NCI-H69 (cell line): ENCODE measurements around the gene TOX2.
A peak's percentile ranks its signal among the peaks of the same experiment; 100 is the strongest.

Experiments used
- DNase-seq: peaks from one replicate; lab custom pipeline; 2025; lab: John Stamatoyannopoulos, UW

Gene TOX2

DNA sequence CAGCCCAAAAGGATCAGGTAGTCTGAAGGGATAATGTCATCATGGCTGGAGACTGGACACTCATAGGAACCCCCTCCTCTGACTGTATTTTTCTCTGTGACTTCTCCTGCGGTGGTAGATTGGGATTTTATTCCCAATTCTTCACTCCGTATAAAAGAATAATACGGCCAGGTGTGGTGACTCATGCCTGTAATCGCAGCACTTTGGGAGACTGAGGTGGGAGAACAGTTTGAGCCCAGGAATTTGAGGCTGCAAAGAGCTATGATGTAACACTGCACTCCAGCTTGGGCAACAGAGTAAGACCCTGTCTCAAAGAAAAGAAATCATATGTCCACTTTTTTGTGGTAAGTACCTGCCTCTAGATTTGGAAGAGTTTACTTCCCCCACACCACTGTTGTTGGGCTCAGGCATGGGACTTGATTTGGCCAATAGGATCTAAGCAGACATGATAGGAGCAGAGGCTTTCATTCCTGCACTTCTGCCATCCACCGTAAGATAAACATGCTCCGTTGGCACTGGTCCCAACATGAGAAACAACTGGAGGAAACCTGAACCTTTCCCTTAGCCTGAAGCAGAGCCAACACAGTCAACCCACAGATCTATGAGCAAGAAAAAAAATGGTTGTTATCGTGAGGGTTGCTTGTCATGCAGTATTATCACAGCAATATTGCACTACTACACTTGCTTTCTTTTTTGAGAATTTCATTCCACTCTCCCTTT is 190.3 kb downstream of the TOX2 start:
- DNase-seq: peak; percentile 4

DNA sequence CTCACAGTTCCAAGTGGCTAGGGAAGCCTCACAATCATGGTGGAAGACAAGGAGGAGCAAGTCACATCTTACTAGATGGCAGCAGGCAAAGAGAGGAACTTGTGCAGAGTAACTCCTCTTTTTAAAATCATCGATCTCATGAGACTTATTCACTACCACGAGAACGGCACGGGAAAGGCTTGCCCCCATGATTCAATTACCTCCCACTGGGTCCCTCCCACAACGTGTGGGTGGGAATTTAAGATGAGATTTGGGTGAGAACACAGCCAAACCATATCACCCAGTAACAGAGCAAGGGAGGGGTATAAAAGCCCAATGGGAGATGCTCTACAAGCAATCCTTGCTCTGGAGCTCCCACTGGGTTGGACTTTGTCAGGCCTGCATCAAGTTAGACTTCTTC is 192.0 kb downstream of the TOX2 start:
- DNase-seq: no peak

DNA sequence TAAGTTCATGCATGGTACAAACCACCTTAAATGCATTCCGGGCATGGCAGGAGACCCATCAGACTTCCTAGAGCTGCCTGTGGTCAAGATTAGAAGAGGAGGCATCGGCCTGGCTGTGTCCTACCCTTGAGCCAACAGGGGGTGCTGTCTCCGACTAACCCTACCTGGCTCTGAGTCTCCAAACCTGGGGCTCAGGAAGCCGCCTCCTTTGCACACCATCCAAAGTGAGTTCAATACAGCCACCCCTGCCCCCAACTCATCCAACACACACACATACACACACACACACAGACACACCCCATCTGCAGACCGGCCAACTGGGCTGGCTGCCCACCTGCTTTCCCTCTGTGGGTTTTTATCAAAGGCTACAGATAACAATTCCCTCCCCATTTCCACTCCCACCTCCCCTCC is 195.3 kb downstream of the TOX2 start:
- no peak for DNase-seq

DNA sequence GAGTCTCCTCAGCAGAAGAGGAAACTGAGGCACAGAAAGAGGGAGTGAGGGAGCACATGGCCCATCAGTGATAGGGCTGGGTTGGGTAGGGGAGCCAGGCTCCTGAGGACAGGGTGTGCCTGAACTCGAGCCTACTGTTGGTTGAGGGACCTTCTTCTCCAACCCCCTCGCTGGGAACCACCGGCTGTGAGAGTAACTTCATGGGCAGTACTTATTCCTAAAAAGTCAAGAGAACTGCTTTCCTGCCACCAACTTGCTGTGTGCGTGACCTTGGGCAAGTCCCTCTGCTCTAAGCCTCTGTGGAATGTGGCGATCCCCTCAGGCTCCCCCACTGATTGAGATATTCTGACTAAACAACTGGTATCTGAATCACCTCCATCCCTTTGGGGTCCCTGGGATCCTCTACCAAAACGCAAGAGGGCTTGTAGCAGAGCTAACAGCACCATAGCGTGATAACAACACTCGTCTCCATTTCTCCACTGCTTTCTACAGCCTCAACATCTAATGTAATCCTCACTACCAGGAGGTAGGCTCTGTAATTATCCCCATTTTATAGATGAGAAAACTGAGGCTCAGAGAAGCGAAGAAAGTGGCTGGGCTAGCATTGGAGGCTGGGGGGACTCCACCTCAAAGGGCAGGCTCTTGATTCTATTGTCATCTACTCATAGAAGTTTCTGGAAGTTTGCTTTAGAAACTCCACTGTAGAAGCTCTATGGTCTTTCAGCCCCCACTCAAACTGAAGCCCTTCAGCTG is 196.3 kb downstream of the TOX2 start:
- no peak for DNase-seq

DNA sequence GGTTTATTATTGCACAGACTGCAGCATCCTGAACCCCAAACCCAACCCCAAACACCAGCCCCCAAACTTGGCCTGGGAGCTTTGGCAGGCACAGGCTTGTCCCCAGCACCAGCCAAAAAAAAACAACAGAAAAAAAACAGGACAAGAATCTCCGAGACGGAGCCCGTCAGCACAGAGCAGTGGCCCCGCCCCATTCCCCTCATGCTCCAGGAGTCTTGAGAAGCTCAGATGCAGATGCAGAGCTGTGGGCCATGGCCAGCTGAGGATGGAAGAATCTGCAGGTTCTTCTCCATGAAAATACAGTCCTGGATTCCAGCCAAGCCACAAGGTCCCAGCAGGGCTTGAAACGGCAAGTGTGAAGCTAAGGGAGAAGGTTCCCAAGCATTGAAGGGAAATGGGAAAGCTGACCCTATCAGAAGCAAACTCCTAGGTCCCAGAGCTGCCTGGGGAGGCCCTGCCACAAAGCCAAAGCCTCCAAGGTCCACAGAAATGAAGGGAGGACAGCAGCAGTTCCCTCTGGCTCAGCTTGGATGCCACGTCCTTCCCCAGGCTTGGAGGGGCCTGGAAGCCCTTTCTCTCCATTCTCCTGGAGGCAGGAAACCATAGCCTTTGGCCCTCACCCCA is 197.2 kb downstream of the TOX2 start:
- DNase-seq: no peak

DNA sequence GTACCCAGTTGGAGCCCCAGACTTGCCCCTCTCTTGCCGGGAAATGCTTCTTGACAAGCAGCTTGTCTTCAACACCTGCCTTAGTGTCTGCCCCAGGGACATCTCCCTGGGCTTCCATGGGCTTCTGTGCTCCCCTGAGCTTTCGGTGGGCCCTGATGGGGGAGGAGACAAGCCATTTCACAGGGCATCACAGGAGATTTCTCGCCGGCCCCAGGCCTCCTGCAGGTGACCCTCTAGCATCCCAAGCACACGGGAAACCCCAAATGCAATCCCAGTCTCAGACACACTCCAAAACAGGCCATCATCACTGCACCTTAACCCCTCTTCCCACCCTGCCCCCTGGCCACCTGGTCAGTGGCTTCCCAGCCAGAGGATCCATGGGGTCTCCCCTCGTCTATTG is 197.8 kb downstream of the TOX2 start:
- DNase-seq: no peak

DNA sequence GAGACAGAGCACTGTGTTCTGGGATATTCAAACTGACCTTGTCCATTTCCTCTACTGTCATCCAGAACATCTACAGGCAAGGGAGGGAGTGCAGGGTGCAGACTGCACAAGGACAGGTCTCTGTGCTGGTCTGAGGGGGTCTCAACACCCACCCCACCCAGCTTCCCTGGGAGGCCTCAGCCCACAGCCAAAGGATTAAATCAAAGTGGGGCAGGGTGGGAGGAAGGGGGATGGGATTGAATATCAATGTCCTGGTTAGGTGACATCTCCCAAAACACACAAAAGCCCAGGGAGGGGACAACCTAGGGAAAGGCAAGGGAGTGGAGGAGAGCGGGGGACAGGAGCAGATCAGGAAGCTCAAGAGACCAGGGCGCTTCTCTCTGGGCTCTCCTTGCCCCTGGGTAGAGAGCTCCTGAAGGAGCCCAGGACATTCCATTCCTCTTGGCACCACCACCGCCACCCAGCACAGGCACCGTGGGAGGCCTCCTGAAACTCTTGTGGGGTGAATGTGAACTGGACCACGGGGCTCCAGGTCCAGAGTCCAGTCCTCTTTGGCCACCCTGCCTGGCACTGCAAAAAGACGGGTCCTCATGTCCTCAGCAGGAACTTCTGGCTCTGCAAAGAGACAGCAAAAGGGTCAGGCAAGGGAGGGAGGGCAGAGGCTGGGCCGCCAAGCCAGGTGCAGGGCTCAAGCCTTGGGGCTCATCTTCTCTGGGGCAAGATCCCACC is 198.4 kb downstream of the TOX2 start:
- no peak for DNase-seq

DNA sequence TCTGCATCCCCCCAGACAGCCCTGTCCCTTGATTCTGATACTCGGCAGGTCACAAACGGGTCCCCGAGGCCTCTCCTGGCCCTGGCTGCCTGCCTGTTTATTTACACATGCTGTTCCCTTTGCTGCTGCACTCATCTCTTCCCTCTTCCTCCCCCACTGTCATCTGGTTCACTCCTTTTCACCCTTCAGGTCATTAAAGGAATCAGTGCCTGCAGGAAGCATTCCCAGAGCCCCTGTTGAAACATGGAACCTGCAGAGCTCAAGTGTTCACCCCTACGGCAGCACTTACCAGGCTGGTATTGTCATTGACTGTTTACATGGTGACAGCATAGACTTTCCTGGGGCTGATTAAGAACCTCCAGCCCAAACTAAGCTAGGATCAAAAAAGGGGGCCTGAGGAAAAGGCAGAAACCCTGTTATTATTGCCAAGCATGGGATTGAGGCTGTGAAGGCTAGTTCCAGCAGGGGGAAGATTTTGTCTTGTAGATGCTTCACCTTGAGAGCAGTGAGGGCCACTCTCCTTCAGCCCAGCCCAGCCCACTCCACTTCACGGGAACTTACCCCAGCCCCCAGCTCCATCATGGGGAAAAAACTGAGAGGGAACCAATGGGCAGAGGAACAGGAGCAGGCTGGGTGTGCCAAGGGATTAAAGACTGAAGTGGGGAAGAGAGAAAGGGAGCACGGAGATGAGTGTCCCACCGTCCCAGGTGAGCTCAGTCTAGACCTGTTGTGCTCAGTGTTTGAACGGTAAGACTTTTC is 199.1 kb downstream of the TOX2 start:
- peak; percentile 2 for DNase-seq

DNA sequence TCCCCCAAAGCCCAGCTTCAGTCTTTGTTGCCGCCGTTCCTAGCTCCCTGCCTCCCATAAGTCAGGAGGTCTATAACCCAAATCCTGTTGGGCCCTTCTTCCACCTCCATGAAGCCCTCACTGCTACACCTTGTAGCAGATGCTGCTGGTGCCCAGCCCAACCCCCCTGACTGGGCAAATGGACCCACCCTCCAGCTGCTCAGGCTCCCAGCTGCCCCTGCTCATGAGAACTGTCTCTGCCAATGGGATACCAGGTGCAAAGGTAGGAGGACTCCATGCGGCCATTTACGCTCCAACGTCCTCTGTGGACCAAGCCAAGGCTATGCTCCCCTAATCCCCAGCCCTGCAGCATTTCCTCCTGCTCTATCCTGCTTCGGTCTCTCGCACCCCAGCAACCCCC is 200.5 kb downstream of the TOX2 start:
- no peak for DNase-seq

DNA sequence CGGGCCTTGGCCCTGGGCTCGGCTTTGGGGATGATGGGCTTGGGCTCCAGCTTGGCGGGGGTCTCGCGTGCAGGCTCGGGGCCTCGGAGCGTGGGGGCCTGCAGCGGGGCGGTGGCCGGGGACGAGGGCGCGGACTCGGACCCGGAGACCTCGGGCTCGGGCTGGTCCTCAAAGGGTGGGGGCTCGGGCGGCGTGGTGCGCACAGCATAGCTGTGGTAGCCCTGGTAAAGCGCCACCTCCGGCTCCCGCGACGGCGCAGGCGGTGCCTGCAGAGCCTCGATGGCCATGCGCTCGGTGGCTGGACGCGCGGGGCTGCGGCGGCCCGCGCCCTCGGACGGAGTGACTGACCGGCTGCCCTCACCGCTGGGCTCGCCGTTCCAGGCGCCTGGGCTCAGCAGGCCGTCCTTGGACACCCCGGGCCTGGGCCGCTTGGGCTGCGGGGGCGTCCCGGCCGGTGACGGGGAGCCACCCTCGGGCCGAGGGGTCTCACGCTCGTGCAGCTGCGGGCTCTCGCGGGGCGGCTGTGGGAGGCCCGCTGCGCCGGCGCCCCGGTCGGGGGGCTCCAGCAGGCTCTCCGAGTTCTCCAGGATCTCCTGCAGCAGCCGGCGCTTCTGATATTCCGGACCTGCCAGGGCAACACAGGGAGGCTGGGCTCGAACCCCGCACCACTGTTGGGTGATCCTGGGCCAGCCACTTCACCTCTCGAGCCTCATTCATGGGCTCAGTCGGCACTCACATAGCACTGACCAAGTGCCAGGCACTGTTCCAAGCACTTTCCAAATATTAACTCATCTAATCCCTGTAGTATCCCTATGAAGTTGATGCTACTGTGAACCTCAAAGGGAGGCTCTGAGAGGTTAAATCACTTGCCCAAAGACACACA is 201.4 kb downstream of the TOX2 start:
- no peak for DNase-seq

DNA sequence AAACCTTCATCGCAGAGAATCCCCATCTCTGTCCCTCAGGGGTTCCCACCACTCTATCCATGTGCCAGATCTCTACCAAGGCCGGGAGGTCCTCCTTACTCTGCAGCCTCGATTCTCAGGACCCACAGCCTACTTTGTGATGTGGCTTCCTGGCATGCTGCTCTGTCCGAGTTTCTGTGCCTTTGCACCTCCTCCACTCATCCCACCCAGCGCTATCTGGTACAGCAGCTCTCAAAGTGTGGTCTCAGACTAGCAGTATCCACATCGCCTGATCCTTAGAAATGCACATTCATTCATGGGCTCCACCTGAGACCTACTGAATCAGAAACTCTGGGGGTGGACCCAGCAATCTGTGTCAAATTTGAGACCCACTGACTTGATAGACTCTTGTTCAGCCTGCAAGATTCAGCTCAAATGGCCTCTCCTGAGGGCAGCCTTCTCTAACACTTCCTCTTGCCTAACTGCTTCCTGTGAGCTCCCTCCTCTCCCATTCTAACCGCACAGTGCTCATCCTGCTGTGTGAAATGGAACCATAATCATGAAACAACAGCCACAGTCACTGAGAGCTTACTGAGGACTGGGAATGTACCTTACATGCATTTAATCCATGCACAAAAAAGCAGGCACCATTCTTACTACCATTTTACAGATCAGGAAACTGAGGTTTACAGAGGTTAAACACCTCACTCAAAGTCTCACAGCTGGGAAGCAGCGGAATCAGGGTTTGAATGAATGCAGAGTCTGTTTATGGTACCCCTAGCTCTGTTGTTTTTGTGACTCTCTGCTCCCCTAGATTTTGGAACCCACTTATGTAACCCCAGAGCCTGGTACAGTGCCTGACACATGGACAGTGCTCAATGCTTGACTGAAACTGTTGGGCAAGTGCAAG is 202.9 kb downstream of the TOX2 start:
- no peak for DNase-seq

DNA sequence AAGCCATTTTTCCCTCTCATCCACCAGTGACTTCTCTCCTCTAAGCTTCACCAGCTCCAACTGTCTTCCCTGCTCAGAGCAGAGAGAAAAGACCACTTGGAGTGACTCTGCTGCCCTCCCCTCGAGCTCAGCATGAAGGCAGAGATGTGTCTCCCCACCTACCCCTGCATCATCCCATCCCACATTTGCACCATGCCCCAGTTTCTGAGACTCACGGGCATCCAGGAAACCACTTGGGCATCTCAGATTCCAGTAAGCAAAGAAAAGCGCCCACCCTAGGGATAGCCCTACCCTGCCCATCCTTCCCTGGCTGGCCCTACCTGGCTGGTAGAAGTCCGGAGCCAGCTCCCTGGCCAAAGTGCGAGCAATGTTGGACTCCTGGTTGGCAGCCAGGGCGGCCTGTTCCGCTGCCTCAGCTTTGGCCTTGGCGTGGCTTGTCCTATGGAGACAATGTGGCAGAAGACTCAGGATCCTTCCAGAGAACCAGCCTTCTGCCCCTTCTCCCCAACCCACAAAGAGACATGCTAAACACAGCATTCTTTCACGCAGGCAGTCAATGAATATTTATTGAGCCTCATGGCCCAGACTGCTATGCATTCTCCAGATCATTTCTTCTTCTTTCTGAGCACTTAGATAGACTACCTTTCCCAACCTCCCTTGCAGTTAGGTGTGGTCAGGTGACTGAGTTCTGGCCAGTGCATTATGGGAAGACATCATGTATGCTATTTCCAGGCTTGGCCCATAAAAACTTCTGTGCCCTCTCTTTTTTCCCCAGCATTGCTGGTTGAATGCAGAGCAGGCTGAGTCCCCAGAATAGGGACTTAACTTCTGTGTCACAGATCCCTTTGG is 203.8 kb downstream of the TOX2 start:
- no peak for DNase-seq
